Effector CD8-positive, alpha-beta T cell (primary cell): ENCODE measurements around the gene CAP2.
"Not testable (repeated sequence)": the region's sequence is repeated elsewhere in the genome, so short reads cannot be mapped to it uniquely, and the experiment has no call there.

Experiments
- DNase-seq: peaks from one replicate; lab custom pipeline; 2025; lab: John Stamatoyannopoulos, UW

CAP2 gene

DNA sequence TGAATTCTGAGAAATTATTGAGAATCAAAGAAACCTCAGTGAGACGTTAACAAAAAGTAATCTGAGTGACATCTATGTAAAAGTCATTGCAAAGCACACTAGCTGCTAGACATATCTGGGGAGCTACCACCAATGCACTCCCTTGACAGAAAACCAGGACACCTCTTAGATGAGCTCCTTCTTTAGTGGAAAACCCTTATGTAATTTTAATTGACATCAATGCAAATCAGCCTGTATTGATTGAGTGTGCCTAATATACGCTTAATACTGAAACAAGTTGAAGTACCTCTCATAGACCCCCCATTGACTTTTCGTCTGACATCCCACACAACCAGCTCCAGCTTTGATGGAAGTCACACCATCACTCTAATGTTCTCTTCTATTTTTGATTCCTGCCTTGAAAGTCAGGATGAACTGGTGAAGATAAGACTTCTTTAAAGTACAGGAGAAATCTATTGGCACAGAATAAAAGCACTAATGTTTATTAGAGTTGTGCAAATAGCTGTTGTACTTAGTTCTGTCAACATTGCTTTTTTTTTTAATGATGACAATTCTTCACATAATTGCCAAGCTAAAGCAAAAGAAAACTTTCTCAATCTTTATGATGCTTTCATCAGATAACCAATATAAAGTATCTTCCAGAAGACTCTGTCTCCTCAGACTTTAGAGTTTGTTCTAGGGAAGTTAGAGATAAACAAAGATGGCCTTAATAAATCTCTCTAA, 108.7 kb downstream of the CAP2 start:
- no peak for DNase-seq

DNA sequence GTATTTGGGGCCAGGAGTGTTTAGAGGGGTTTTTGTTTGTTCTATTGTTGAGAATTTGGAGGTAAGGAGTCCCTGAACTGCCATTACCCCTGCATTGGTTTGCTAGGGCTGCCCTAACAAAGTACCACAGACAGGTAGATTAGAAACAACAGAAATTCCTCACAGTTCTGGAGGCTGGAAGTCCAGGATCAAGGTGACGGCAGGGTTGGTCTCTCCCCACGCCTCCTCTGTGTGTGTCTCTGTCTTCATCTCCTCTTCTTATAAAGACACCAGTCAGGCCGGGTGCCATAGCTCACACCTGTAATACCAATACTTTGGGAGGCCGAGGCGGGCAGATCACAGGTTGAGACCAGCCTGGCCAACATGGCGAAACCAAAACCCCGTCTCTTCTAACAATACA, 109.7 kb downstream of the CAP2 start:
- no peak for DNase-seq

GRCh38 chr6:17504005-17504404, 110.6 kb downstream of the CAP2 start:
- no peak for DNase-seq

DNA sequence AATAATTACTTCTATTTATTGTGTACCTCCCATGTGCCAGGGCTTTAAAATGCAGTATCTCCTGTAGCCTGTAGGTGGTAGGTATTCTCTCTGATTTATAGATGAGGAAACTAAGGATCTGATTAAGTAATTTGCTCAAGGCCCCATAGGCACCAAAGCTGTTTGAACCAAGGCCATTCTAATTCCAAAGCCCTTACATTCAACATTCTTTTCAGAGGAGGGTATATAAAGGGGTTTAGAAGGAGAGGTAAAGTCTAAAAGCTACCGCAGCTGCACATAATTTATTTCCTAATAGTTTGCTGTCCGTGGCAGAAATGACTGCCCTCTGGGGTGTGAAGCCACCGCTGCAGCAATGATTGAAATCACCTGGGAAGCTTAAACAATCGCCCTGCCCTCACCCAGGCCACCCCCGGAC, 111.7 kb downstream of the CAP2 start:
- no peak for DNase-seq

- no peak for DNase-seq
Observed at GRCh38 chr6:17505767-17506280, 112.4 kb downstream of the CAP2 start.

GRCh38 chr6:17506531-17506930, 113.1 kb downstream of the CAP2 start:
- DNase-seq = no peak

DNA sequence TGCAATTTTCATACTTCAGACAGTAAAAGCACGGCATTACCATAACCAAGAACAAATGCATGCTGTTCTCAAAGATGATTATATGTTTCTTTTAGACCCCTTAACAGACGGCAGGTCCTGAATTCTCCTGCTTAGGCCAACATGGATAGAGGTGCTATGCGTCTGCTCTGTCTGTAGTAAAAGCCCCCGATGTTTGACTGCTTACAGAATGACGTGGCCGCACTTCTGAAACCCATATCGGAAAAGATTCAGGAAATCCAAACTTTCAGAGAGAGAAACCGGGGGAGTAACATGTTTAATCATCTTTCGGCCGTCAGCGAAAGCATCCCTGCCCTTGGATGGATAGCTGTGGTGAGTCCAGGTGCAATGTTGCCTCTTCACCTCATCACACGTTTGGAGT, 113.6 kb downstream of the CAP2 start:
- no peak for DNase-seq

- DNase-seq = no peak
Observed at GRCh38 chr6:17511084-17511483, 117.7 kb downstream of the CAP2 start.

GRCh38 chr6:17511580-17511979, 118.2 kb downstream of the CAP2 start:
- DNase-seq = no peak

DNA sequence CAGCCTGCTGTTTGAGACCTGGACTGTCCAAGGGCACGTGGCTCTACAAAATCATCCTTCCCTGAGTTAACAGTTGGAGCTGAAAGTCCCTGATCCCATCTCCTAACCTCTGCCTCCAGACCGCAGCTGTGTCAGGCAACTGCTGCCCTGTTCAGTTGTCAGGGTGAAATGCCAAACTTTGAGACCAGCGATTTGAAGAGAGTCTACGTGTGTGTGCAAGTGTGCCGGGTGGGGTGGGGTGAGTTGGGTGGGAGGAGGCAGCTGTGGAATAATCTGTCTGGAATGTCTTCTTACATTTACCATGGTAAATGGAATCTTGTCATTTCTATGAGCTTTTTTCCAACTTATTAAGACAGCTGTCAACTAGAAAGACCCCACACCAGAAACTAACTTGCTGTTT, 125.7 kb downstream of the CAP2 start:
- DNase-seq = no peak

GRCh38 chr6:17525637-17526036, 132.2 kb downstream of the CAP2 start:
- no peak for DNase-seq

DNA sequence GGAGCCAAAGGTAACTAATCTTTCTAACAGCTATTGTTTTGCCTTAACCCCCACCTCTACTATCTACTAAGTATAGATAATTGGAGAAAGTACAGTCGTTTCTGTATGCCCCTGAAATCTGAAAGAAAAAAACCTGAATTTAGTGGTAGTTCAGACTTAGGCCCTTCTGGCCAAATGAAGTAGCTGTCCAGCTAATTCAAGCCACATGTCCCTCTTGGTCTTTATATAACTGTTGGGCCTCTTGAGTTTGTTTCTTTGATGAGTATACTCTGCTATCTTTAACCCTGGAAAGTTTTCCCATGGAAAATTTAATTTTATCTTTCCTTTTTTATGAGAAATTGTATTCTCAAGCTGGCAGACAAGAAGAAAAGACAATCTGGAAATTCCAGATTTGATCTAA, 133.7 kb downstream of the CAP2 start:
- no peak for DNase-seq

GRCh38 chr6:17530321-17530835, 137.0 kb downstream of the CAP2 start:
- no peak for DNase-seq

GRCh38 chr6:17536586-17536985, 143.2 kb downstream of the CAP2 start:
- DNase-seq = no peak

DNA sequence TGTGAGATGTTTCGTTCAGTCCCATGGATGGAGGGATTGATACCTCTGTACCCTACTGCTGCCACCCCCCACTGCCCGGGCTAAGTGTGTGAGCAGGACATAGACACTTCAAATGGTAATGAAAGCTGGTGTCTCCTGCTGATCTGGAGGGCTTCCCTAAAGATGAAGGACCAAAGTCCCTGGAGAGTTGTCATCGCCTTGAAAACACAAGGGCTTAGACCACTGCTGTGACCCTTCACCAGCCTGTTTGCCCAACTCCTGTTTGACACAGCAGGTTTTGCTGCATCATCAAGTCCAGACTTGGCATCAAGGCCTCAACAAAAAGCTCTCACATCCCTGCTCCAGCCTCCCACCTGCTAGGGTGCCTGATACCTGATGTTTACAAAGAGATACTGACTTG, 148.8 kb downstream of the CAP2 start:
- DNase-seq = no peak

- not testable (repeated sequence) for DNase-seq
Observed at GRCh38 chr6:17545681-17546080, 152.3 kb downstream of the CAP2 start.

GRCh38 chr6:17551383-17551958, 158.1 kb downstream of the CAP2 start:
- DNase-seq = no peak

DNA sequence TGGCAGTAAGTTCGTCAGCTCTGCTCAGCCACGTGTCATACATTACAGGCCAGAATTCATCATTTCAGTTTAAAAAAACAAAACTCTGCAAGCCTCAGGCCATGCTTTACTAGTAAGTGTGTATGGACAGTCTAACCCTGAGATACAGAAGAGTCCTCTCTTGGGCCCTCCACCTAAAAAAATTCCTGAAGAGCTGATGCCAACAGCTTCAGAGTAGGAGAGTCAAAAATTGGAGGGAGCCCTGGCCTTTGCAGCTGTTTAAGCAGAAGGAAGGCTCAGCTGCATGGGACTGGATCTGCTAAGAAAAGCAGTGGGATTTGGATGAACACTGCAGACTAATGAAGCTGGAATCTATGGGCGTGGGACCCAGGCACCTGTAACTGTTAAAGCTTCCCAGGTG, 159.5 kb downstream of the CAP2 start:
- DNase-seq = no peak

GRCh38 chr6:17556014-17556413, 162.6 kb downstream of the CAP2 start:
- no peak for DNase-seq

GRCh38 chr6:17562636-17563035, 169.2 kb downstream of the CAP2 start:
- no peak for DNase-seq

DNA sequence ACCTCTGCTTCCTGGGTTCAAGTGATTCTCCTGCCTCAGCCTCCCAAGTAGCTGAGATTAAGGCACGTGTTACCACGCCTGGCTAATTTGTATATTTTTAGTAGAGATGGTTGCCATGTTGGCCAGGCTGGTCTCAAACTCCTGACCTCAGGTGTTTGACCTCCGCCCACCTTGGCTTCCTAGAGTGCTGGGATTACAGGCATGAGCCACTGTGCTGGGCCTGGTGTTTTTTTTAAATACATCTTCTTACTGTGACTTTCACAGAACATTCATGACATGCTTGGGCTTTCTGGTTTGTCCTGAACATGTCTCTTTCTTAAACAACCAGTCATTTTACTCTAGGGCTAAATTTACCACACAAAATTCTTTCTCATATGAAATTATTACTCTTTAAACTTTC, 172.0 kb downstream of the CAP2 start:
- DNase-seq = no peak

- no peak for DNase-seq
Observed at GRCh38 chr6:17574866-17575560, 181.6 kb downstream of the CAP2 start.

DNA sequence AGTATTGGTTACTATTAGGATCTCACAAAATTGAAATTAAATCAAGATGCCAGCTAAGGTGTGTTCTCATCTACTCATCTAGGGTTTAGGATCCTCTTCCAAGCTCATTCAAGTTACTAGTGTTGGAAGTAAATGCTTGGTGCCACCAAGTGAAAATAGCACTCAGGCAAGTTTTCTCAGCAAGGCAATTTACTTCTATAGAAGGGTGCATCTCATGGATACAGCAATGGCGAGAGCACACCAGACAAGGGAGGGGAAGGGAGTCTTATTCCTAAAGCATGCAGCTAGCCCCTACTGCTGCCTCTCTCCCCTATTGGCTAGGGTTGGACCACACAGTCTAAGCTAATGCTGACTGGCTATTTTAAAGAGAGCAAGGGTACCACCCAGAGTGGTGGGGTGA, 183.7 kb downstream of the CAP2 start:
- DNase-seq = no peak
